OCI-LY1 (cell line): ENCODE results near the gene ZNF189.

Experiments
- H2AFZ ChIP-seq: fragments of 200-600 bp; sonication (generic), shearing (Covaris generic); 2 replicates; pipeline ENCODE4 v1.6.0; 2014; ENCODE audit warnings: antibody characterized with exemption, mild to moderate bottlenecking, low read length
- H3F3A ChIP-seq: fragments of 200-600 bp; sonication (generic), shearing (Covaris generic); 2 replicates; pipeline ENCODE4 v1.6.0; 2014; ENCODE audit warnings: mild to moderate bottlenecking, antibody characterized with exemption, low read length, moderate library complexity; ENCODE audit not compliant: insufficient read depth
- H3K27ac ChIP-seq: fragments of 200-600 bp; sonication (generic); 2 replicates; pipeline ENCODE4 v1.5.1; 2014; ENCODE audit warnings: low read length, mixed run types, mild to moderate bottlenecking, low read depth; ENCODE audit not compliant: poor library complexity, severe bottlenecking
- H3K27me3 ChIP-seq: fragments of 200-600 bp; sonication (generic); 2 replicates; pipeline ENCODE4 v1.6.0; 2014; ENCODE audit warnings: antibody characterized with exemption, mild to moderate bottlenecking, low read length, moderate library complexity; ENCODE audit not compliant: insufficient read depth
- H3K36me3 ChIP-seq: fragments of 200-600 bp; sonication (generic); 2 replicates; pipeline ENCODE4 v1.6.1; 2014; ENCODE audit warnings: mild to moderate bottlenecking, antibody characterized with exemption, low read length, moderate library complexity, mixed read lengths; ENCODE audit not compliant: insufficient read depth
- H3K4me1 ChIP-seq: fragments of 200-600 bp; sonication (generic); 2 replicates; pipeline ENCODE4 v1.5.1; 2014; ENCODE audit warnings: mild to moderate bottlenecking, low read length, moderate library complexity; ENCODE audit not compliant: insufficient read depth, severe bottlenecking
- H3K4me2 ChIP-seq: fragments of 200-600 bp; sonication (generic), shearing (Covaris generic); 2 replicates; pipeline ENCODE4 v1.6.1; 2014; ENCODE audit warnings: low read length
- H3K4me3 ChIP-seq: fragments of 200-600 bp; sonication (generic); 2 replicates; pipeline ENCODE4 v1.5.1; 2014; ENCODE audit warnings: low read length, low read depth, mild to moderate bottlenecking, mixed read lengths; ENCODE audit not compliant: poor library complexity, severe bottlenecking
- H3K79me2 ChIP-seq: fragments of 200-600 bp; shearing (Covaris generic); 2 replicates; pipeline ENCODE4 v1.6.1; 2016; ENCODE audit warnings: mixed run types, low read length, mixed read lengths; ENCODE audit not compliant: insufficient read depth
- H3K9ac ChIP-seq: fragments of 200-600 bp; sonication (generic), shearing (Covaris generic); 2 replicates; pipeline ENCODE4 v1.6.1; 2014; ENCODE audit warnings: mild to moderate bottlenecking, low read length, mixed read lengths
- H3K9me2 ChIP-seq: fragments of 200-600 bp; sonication (generic), shearing (Covaris generic); 2 replicates; pipeline ENCODE4 v1.6.1; 2014; ENCODE audit warnings: low read depth, mild to moderate bottlenecking, low read length, mixed read lengths
- H3K9me3 ChIP-seq: fragments of 200-600 bp; shearing (Covaris generic); 2 replicates; pipeline ENCODE4 v1.6.1; 2014; ENCODE audit warnings: low read length, mixed read lengths
- H4K20me1 ChIP-seq: fragments of 200-600 bp; sonication (generic), shearing (Covaris generic); 2 replicates; pipeline ENCODE4 v1.6.0; 2016; ENCODE audit warnings: mild to moderate bottlenecking, low read length; ENCODE audit not compliant: insufficient read depth
- CTCF ChIP-seq: fragments of 200-600 bp; sonication (generic), shearing (Covaris generic); IDR thresholded peaks from 2 replicates; pipeline ENCODE4 v1.5.1; 2017; ENCODE audit warnings: mild to moderate bottlenecking, antibody characterized with exemption, low read length, moderate library complexity, mixed read lengths
- EZH2 ChIP-seq: fragments of 200-600 bp; sonication (generic), shearing (Covaris generic); IDR thresholded peaks from 2 replicates; pipeline ENCODE4 v1.8.0; 2017; ENCODE audit warnings: borderline replicate concordance, mixed run types, mild to moderate bottlenecking, antibody characterized with exemption, low read length, moderate library complexity, mixed read lengths

Gene ZNF189

GRCh38 chr9:101399643-101399970 lies 956 bp downstream of the ZNF189 start:
- Histone ChIP-seq H3K9ac (peak overlapping the region; percentile 90), H3K36me3 (peaks cover 72% of the 10 kb centered on the region), H3F3A (no peaks in the 10 kb centered on the region), H3K27me3 (no peaks in the 10 kb centered on the region), H3K9me2 (no peaks in the 10 kb centered on the region), H3K4me3 (peak overlapping the region; percentile 86), H3K79me2 (peaks cover 47% of the 10 kb centered on the region), H3K4me2 (peak overlapping the region; percentile 90), H3K9me3 (peaks cover 10% of the 10 kb centered on the region), H2AFZ (no peak overlapping the region), H3K27ac (no peak overlapping the region), H3K4me1 (peaks cover 20% of the 10 kb centered on the region), H4K20me1 (no peaks in the 10 kb centered on the region)
- no peak for TF ChIP-seq EZH2
- TF ChIP-seq CTCF = no peak

DNA sequence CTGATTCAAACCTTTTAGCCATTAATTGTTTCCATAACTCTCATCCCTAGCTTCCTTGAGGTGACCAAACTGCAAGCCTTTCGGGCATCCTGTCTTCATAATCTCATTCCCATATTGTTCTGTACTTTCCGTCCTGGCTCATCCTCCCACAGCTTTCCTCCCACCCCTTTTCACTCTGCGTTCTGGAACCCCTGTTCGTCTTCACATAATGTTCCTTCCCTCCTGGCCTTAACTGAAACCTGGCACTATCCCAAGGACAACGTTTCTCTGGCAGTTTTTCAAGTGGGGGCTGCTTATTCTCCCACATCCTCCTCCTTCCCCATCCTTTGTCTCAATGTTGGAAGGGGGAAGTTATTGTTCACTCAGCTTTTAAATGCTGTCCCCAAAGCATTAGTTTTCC lies 1.5 kb downstream of the ZNF189 start:
- H2AFZ ChIP-seq = no peak overlapping the region
- H3K27ac ChIP-seq = no peak overlapping the region
- H3K4me2 ChIP-seq = peak overlapping the region; percentile 90
- no peaks in the 10 kb centered on the region for H4K20me1 ChIP-seq
- H3K9me3 ChIP-seq = peaks cover 8% of the 10 kb centered on the region; the same call in 1 of the 2 replicates
- H3K36me3 ChIP-seq = peaks cover 72% of the 10 kb centered on the region
- H3K4me3 ChIP-seq = peak overlapping the region; percentile 86
- H3K9me2 ChIP-seq = no peaks in the 10 kb centered on the region
- H3K27me3 ChIP-seq = no peaks in the 10 kb centered on the region
- H3F3A ChIP-seq = no peaks in the 10 kb centered on the region
- peak overlapping the region; percentile 90; the same call in 1 of the 2 replicates for H3K9ac ChIP-seq
- TF ChIP-seq CTCF (no peak), EZH2 (no peak)
- H3K79me2 ChIP-seq = peaks cover 42% of the 10 kb centered on the region
- H3K4me1 ChIP-seq = peaks cover 20% of the 10 kb centered on the region

DNA sequence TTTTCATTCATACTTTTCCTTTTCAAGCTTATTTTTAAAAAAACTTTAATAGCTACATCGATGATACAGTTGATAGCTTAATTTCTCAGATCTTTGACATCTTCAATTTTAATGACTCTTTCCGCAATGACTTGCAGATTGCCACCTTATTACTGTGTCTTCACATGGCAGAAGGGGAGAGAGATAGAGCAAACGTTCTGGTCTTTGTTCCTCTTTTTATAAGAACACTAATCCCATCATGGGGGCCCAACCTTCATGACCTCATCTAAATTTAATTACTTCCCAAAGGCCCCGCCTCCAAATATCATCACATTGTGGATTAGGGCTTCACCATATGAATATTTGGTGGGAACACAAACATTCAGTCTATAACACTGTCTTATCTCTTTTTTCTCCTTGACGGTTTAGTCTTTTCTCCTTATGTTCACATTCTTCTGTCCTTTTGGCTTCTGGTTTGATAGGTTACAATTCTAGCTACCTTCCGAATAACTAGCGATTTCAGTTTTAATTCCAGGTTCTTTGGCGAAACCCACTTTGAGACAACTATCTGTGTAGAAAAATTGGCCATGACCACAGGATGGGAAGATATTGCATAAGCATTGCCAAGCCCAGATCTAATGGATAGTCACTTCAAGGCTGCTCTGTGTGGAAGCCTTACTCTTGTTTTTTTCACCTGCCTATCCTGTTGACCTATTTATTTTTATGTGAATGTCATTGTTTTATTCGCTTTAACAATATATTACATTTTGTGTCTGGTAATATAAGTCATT lies 5.0 kb downstream of the ZNF189 start:
- H3K4me2 ChIP-seq = no peak overlapping the region

More for the DNA sequence above, 5.0 kb downstream of the ZNF189 start:
- Histone ChIP-seq H3K4me1 (peaks cover 14% of the 10 kb centered on the region), H3F3A (no peaks in the 10 kb centered on the region; the same call in 1 of the 2 replicates), H2AFZ (no peak overlapping the region), H3K79me2 (peaks cover 10% of the 10 kb centered on the region; the same call in 1 of the 2 replicates), H3K9me2 (no peaks in the 10 kb centered on the region), H3K27ac (no peak overlapping the region), H3K27me3 (no peaks in the 10 kb centered on the region), H4K20me1 (no peaks in the 10 kb centered on the region), H3K9me3 (peaks cover 23% of the 10 kb centered on the region), H3K9ac (no peak overlapping the region), H3K4me3 (no peak overlapping the region), H3K36me3 (peaks cover 88% of the 10 kb centered on the region)
- TF ChIP-seq EZH2 (no peak), CTCF (no peak)
